ENCODE results near the gene PRSS50.
"Not testable (repeated sequence)": the region's sequence is repeated elsewhere in the genome, so short reads cannot be mapped to it uniquely, and the experiment has no call there.

The PRSS50 gene, protein sequence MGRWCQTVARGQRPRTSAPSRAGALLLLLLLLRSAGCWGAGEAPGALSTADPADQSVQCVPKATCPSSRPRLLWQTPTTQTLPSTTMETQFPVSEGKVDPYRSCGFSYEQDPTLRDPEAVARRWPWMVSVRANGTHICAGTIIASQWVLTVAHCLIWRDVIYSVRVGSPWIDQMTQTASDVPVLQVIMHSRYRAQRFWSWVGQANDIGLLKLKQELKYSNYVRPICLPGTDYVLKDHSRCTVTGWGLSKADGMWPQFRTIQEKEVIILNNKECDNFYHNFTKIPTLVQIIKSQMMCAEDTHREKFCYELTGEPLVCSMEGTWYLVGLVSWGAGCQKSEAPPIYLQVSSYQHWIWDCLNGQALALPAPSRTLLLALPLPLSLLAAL

DNA sequence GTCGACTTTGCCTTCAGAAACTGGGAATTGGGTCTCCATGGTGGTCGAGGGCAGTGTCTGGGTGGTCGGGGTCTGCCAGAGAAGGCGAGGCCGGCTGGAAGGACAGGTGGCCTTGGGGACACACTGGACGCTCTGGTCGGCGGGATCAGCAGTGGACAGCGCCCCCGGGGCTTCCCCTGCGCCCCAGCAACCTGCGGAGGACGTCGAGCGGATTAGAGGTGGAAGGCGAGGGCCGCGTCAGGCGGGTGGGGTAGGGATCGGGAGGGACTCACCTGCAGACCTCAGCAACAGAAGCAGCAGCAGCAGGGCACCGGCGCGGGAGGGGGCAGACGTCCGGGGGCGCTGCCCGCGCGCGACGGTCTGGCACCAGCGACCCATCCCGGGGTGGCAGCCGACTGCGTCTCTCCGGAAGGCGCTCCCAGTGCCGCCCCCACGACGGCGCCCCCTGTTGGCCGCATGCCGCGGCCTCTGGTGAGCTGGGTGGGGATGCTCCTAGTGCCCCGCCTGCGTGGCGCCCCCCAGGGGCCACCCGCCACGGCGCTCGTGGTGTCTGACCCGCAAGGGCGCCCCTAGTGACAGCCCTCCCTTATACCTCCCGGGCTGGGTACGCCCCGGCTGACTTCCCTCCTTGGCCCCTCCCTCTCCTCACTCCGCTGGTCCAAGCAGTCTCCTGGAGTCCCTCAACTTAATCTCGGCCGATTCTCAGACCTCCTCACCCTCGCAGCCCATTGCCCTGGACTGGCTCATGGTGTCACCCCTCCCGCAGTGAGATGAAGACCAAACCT, at the start of gene PRSS50:
PRSS50 (minus strand) TSS at position 423 of the 785 bp plus-strand sequence; CDS start at position 378, 45 bp downstream.
- FAIRE-seq, result no peak

DNA sequence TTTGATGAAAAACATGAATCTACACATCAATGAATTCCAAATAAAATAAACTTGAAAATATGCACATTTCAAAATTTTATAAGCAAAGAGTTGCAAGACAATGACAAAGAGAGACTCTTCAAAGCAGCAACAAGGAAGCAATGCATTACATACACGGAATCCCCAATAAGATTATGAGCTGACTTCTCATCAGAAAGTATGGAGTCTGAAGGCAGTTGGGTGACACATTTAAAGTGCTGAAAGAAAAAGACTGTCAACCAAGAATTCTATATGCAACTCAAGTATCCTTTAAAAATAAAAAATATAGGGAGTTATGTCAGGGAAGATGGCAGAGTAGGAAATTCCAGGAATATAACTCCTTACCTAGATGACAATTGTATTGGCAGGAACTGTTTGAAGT, 46.5 kb upstream of the PRSS50 start:
- FAIRE-seq, result no peak

DNA sequence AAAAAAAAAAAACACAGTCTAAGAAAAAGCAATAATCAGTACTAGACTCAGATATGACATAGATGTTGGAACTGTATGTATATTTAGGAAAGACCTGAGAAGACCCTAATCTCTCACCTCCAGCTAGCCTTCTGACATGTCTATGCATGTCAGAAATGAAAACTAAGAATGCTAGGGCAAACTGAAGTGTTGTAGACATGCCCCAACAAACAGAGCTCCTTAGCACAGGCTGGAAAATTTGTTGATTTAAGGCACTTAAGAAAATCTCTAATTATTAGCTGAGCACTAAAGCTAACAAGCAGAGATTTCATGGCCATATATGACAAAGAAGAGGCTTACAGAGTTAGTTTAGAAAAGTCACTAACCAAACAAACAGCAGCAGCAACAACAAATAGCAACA, 45.5 kb upstream of the PRSS50 start:
- no peak for FAIRE-seq

DNA sequence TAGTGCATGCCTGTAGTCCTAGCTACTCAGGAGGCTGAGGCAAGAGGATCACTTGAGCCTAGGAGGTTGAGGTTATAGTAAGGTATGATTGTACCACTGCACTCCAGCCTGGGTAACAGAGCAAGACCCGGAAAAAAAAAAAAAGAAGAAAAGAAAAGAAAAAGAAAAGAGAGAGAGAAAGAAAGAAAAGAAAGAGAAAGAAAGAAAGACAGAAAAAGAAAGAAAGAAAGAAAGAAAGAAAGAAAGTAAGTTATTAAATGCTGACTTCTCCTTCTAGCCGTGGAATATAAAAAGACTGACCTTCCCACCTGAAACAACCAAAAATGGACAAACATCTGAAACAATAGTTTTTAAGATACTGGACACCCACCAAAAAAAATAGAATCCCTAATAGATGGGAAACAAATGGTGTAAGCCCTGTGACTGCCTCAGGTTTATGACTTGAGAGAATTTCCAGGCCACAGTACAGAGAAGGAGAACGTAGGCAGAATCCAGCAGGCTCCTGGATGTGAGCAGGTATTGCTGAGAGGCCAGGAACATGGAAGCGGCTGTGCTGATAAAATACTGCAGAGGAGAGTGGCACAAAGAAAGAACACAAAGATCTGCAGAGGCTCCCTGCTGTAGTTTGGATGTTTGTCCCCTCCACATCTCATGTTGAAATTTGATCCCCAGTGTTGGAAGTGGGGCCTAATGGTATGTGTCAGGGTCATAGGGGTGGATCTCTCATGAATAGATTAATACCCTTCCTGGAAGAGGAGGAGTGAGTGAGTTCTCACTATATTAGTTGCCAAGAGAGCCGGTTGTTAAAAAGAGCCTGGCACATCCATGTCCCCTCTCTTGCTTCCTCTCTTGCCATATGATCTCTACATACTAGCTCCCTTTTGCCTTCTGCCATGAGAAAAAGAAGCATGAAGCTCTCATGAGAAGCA, 41.8 kb upstream of the PRSS50 start:
- FAIRE-seq, result no peak

DNA sequence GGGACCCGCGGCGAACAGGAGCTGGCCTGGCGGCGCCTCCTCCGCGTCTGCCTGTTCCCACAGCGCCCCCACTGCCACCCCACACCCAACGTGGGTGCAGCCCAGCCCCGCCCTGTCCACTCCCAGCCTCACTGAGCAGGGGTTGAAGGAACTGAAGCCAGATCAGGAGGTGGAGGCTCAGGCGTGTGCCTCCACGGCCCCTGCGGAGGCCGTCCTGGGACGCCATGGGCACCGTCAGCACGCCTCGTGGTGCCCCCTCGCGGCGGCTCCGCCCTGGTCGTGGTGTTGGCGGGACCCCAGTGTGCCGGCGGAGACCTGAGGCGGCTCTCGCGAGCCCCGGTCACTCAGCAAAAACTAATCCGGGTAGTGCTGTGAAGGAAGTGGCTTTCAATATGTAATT, 39.0 kb upstream of the PRSS50 start:
- FAIRE-seq, result no peak

DNA sequence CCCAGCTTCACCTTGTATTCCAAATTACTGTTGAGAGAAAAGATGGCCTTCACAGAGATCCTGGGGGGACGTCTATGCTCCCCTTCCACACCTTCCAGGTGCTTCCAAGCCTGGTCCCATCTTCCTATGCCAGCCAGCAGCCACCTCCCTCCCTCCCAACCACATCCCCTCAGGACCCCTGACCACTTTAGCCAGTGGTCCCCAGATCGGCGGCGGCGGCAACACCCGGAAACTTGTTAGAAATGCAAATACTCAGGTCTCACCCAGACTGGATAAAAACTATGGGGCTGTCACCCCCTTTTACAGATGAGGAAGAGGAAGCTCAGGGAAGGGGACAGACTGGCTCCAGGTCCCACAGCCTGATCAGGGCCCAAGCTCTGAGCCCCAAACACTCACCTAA, 38.0 kb upstream of the PRSS50 start:
- no peak for FAIRE-seq

DNA sequence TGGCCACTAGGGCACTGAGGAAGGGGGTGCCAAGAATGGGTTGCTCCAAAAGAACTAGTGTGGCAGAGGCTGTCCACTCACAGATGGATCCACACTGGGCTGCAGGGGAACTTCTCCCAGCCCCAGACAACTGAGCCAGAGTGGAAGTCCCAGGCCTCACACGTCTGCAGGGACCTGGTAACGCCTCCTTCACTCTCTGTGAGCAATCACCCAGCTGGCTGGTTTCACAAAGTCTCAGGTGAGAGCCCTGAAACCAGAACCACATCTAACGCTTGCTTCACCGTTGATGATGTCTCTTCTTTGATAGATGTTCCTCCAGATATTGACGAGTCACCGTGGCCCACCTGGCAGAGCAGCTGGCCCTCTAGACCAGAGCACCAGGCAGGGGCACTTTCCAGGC, 35.5 kb upstream of the PRSS50 start:
- FAIRE-seq, result not testable (repeated sequence)

DNA sequence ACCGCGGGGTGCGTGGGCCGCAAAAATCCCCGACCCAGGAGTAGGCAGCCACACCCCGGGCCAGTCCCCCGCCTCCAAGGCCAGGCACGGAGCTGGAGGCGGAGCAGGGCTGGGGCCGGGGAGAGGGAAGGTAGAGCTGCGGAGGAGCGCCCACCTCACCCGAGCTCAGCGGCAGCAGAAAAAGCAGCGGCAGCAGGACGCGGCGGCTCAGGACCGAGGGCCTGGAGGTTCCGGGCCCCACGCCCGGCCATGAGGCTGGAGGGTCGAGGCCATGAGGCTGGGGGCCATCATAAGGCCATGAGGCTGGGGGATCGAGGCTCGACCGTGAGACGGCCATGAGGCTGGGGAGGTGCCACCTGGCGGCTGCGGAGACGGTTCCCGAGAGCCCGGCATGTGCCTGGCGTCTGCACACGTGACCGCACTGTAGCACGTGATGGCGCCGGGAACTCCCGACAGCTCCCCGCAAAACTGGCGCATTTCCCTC, 32.9 kb upstream of the PRSS50 start:
- FAIRE-seq, result no peak

DNA sequence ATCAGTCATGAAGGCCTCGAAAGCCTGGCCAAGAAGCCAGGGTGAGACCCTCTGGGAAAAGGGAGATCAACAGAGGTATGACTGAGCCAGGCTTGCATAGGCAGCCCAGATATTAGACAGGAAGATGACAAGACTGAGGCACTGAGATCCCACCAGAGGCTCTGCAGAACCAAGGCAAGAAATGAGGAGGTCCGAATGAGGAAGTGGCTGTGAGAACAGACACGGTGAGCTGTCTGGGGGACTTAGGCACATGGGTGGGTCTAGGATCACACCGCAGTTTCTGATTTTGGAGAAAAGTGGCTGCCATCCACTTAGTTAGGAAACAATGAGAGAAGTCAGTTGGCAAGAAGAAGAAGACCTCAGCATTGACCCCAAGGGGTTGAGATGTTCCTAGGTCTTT, 31.5 kb upstream of the PRSS50 start:
- no peak for FAIRE-seq

DNA sequence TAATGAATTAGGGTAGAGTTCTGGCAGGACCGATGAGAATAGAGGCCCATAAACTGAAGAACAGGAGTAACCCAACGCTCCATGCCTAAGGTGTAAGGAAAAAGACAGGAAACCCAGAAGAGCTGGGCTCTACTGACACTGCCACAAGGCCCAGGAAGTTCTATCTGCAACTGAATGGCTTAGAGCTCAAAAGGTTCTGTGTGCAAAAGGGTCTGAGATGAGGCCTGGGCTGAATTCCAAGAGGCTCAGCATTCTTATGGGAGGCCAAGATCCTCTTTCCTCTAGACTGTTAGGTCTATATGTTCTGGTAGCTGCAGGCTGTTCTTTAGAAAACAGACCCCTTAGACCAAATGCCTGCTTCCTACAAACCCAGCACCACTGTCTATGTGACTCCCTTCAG, 30.5 kb upstream of the PRSS50 start:
- FAIRE-seq, result no peak

DNA sequence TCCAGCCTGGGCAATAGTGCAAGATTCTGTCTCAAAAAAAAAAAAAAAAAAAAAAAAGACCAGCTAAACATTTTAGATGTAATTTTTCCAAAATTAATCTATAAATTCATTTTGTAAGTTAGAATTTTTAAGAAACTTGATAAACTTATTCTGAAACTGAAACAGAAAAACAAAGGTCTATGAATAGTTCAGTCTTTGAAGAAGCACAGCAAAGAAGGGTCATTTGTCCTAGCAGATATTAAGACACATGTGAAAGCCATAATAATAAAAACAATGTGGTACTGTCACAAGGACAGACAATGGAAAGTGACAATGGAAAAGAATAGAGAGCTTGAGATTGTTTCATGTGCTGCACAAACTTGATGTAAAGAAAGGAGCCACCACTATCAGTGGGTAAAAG, 29.0 kb upstream of the PRSS50 start:
- FAIRE-seq, result no peak

DNA sequence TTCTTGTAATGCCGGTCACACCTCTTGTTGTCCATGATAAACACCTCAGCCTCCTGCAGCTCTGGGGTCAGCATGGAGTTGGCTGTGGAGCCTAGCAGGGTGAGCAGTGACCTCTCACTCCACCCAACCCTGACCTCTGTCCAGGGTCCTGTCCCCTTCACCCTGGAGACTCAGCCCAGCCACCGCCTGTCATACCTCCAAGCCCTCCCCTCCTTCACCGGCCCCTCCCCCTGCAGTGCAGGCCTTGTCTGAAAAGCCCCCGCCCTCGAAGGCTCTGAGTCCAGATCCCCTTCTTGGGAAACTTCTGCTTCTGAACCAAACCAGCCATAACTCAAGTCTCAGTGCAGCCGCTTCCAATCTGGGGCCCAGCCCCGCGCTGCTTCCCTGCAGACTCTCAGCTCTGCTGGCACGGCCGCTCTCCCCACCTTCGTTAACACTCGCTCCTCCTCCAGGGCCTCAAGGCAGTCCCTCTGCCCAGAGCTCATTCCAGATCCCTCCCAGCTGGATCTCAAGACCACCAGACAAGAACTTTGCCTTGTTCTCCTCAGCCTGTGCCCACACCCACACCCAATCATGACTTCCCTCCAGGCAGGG, 25.4 kb upstream of the PRSS50 start:
- no peak for FAIRE-seq

DNA sequence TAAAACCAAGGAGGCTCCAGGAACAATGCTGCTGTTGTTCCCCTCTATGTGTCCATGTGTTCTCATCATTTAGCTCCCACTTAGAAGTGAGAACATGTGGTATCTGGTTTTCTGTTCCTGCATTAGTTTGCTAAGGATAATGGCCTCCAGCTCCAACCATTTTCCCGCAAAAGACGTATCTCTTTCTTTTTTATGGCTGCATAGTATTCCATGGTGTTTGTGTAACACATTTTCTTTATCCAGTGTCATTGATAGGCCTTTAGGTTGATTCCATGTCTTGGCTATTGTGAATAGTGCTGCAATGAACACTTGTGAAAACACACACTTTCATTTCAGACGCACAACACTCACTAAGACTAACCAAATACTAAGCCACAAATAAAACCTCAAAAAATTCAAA, 21.9 kb upstream of the PRSS50 start:
- not testable (repeated sequence) for FAIRE-seq

DNA sequence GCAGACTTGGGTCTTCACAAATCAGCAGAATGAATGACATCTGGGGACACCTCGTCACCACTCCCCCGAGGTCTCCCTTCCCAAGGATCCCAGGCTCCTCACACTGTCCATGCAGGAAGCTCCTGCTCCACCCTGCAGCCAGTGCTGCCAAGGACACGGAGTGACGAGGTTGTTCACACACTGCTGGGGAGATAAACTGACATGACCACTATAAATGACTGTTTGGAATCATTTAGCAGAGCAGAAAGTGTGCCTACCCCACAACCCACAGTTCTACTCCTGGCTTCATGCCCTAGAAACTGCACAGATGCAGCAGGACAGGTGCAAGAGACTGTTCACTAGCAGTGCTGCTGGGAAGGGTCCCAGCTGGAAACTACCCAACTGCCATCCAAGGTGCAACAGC, 19.7 kb upstream of the PRSS50 start:
- no peak for FAIRE-seq

DNA sequence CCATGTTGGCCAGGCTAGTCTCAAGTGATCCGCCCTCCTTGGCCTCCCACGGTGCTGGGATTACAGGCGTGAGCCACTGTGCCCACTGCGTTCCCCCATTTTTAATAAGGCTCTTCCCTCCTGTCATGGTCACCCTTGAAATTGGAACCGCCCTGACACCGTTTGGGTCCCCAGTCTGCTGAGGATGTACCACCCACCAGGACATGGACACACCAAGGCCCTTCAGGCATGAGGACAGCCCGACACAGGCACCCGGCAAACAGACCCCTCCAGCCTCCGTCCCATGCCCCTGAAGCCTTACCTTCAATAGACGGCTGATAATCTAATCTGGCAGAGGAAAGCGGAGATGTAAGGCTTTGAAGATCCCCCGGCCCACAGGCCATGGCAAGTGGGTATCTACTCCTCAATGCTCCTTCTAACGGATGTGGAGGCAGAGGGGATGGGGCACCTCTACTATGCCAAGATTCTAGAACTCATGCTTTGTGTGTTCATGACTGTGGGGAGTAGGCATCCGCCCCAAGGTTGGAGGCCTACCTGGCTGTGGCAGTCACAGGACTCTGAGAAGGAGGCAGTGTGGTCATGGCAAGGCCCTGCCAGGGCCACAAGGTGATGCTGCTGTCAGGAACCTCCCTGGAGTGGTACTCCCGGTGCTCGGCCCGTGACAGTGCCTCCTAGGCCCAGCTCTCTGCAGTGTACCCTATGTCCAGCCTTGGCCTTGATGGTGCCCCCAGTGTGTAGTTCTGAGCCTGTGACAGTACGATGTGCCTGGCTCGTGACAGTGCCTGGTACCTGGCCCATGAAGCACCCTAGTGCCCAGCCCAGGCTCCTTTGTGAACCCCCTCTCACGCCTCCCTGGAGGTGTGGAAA, 18.6 kb upstream of the PRSS50 start:
- no peak for FAIRE-seq

DNA sequence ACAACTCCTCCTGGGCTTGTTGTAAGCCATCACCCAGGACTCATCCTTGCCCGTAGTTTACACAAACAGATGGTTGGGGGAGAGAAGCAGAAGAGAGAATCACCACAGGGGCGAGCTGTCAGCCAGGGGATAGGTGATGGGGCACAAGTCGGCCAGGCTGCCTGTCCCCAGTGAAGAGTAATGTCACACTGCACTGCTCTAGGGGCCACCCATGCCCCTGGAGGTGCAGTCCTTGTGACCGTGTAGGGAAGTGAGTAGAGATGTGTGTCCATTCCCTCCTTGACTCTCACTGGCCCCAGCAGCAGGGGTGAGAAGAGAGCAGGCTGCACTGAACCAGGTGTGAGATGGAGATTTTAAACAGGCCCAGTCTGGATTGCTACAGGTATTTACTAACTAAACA, 17.1 kb upstream of the PRSS50 start:
- FAIRE-seq, result no peak

DNA sequence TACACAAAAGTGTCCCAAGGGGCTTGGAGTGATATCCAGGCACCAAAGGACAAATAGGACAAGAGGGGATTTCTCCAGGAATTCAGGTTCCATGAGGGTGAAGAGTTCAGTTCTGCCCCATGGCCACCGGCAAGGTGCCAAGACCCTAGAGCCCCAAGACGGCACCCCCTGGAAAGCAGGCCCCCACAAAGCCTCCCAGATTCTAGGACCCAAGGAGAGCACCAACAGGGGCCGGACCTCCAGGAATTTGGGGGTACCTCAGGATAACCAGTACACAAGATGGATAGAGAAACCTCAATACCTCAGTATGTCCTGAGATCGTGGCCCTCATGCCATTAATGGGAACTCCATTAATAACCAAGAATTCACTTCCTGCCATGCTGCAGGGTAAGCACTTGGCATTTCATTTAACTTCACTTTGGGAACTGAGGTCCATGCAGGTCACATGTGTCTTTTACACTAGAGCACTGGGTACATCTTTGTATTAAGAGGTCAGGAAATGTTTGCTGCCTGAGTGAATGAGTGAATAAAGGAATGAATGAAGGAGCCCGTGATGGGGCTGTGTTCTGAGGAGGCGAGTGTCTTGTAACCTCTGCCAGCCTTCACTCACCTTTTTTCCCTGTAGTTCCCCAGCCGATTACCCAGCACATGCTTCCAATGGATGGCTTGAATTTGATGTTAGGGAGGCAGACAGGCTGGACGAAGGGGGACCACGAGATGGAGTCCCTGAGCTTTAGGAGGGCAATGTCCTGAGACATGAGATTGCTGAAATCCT, 15.5 kb upstream of the PRSS50 start:
- FAIRE-seq, result no peak

DNA sequence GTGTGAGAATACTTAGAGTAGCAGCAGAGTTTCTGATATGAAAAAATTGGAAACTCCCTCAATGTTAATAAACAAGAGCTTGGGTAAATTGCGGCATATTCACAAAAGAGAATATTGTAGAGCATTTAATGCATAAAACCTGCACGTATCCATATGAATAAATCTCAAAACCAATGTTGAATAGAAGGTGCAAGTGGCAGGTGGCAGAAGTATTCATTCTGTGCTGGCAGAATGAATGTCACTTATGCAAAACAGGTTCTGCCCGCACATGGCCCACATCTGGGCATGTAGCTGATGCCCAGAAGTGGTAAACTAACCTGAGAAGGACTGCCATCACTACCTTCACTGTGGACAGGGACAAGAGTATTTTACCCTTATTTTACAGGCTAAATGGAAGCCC, 14.1 kb upstream of the PRSS50 start:
- no peak for FAIRE-seq

DNA sequence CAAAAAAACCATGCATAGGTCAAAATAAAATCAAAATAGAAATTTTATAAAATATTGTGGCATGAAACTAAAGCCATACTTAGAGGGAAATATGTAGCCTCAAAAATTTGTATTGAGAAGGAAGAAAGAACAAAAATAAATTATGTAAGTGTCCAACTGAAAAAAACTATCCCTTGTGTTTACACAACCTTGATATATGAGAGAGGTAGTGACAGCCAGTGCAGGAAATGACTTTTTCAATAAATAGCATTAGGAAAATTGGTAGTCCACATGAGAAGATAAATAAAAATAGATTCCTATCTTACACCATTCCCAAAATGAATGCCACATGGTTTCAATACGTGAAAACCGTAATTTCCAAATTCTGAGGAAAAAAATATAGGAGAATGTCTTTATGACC, 13.2 kb upstream of the PRSS50 start:
- no peak for FAIRE-seq

DNA sequence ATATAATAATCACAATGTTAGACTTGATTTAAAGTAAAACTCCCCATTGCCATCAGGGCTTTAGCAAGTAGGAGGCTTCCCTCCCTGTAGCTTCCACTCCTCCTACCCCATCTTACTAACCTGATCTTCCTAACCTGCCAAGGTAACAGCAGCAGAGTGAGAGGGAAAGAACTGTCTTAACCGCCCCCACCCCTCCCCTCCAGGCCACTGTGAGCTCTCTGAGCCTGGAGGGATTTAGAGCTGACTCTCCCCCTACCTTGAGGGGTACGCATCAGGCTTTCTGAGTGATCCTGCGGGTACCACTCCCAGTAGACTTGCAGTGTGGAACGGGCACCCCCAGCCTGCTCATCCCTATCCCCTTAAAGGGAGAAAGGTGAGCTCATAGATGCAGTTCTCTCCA, 11.4 kb upstream of the PRSS50 start:
- FAIRE-seq, result no peak
